Stimulated activated CD4-positive, alpha-beta T cell treated with anti-CD3 and anti-CD28 coated beads, TNF-alpha, amount 100 ng/mL, for 1 hour (primary cell): ENCODE results near the gene OGFR.

Experiments used
- DNase-seq, 3 donors: peaks; one replicate each; pipeline ENCODE4 v3.0.0-alpha.2; 2020; ENCODE audit warnings: low read depth in 3 of 3, low spot score in 1 of 3

OGFR gene

DNA sequence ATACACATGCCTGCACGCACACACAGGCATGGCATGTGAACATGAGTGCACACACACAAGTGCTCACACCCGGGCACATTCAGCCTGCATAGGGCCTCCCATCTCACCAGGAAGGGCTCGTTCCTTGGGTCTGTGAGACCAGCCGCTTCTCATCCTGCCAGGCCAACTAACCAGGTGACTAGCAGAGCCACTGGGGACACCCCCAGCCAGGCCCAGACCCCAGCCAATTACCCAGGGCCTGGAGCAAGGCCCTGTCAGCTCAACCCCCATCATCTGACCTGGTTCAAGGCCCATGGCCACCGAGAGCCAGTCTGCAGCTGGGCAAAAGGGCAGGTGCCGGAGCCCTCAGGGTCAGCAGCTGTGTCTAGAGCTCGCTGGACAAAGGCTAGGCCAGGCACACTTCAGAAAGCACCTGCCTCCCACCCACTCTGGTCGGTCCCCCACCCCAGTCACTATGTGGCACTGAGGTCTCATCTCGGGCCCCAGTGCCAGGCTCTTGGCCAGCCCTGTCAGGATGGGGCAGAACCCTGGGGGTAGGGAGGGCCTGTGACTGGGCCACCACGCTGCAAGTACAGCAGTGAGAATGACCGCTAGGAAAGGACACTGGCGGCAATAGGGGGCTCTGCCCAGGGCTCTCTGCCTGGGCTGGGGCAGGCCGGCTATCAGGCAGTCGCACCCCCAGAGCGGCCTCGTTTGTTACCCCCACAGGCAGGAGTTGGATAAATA, 35.1 kb upstream of the OGFR start:
- no peak for DNase-seq

DNA sequence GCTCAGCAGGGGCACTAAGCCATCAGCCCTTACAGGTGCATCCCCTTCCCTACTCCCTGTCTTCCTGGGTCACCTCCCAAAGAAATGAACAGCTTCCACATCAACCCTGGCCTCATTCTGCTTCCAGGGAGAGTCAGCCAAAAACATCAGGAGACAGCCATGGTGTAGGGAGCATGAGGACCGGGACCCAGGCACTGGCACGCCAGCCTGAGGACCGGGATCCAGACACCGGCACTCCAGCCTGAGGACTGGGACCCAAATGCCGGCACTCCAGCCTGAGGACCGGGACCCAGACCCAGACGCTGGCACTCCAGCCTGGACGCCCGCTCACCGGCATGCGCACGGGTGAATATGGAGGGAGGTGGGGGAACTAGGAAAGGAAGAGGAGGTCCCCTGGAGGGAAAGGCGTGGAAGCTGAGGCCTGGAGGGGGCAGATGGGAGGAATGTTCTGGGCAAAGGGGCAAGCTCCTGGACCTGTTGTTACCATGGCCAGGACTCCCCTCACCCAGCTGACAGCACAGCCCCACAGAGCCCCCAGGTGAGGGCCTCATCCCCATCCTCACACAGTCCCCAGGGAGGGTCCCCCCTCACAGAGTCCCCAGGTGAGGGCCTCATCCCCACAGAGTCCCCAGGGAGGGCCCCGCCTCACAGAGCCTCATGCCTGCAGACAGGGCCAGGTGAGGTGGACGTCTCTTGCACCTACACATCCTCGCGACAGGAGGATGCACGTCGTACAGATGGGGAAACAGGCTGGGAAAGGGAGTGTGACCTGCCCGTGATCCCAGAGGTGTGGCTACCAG, 34.3 kb upstream of the OGFR start:
- no peak for DNase-seq

DNA sequence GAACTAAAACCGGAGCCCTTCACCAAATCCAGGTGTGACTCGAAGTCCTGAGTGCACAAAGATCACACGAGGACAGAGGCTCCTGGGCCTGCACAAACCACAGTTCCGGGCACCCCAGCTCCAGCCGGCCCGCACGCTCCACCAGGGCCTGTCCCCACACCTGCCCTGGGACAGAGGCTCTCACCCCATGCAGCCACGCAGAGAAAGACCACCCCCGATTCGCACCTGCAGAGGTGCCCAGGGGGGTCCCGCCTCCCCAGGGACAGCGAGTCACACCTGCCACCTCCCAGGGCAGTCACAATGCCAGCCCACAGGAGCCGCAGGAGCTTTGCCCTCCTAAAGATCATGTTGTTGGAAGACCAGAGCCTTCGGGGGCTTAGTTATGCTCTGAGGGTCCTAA, 33.7 kb upstream of the OGFR start:
- DNase-seq = no peak

DNA sequence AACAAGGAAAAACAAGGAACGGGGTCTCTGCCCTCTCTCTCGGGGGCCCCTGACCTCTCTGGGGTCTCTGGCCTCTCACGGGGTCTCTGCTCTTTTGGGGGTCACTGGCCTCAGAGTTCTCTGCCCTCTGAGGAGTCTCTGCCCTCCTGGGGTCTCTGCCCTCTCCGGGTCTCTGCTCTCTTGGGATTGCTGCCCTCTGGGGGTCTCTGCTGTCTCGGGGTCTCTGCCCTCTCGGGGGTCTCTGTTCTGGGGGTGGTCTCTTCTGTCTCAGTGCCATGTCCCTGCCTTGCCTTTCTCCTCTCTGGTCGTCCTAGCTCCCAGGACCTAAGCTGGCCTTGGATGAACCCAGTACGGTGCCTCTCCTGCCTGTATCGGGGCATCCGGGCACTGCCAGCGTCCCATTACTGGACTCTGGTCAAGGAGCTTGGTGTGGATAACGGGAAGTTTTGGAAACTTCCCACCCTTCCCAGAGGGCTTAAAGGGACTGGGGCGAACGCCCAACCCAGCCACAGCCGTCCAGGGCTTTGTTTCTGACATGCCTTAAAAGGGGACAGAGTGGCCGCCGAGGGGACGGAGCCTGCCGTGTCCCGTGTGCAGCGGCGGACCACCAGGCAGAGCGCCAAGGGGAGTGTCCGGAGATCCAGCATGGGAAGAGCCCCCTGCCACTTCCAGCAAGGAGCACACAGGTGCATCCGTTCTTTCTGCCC, 33.1 kb upstream of the OGFR start:
- no peak for DNase-seq

DNA sequence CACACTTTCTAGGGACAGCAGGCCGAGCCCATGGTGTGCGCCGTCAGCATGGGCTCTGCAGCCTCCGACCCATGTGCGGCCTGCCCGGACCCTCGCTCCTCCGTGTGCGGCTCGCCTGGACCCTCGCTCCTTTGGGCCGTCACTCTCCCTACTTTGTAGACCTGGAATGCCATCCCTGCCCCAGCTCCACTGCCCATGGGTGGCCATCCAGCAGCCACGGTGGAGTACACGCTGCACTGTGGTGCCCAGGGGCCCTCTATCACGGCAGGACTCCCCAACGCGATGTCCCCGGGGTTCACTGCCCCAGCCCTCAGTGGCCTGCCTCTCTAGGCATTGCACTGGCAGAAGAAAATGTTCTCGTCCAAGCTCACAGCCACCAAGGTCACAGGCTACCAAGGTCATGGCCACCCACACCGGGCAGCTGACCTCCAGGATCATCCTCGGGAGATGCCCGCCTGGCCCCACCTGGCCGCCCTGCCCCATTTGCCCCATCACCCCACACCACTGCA, 32.5 kb upstream of the OGFR start:
- DNase-seq = no peak

DNA sequence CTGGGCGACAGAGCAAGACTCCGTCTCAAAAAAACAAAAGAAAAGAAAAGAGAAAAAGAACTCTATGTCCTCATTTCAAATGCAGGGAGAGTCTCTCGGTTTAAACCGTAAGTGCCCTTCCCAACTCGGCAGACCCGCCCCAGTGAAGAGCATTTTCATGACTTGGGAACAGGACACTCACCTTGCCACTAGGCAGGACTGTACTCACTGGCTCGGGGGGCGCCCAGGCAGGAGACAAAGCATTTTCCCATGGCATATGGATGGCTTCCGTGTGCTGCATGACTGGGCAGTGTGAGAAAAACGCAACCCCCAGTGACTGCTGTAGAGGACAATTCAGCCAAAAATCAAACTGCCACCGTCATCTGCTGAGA, 32.0 kb upstream of the OGFR start:
- DNase-seq = no peak

DNA sequence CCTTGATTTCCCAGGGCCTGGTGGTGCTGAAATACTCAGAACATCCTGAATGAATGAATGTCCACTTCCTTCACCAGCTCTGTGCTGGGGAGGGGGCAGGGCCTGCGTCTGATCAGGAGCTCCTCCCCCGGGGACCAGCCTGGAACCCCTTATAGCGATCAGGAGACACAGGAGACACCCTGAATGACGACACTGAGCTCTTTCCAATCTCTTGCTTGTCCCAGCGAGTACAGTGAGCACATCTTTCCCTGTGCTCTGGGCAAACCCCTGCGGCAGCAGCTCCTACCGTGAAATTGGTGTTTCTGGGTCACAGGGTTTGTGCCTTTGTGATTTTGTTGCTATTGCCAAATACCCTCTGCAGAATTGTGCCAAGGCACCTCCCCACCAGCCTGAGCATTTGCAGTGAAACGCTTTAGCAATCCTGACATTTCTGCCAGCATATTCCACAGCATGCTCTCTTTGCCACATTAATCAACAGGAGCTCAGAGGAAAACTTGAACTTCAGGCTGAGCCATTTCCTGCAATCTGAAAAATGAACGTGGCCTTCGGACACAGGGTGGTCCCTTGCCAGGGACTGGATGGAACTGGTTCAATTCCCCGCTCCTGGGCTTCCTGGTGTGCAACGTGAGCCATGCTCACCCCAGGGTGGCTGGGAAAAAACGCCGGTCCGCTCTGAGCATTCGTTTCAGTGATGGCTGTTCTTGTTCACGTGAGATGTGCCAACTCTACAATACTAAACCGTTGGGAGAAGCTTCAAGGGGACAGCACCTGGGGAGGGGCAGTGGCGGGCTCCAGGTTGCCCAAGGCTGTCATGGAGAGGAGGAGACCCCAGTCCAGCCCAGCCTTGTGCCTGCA, 31.4 kb upstream of the OGFR start:
- DNase-seq = no peak

DNA sequence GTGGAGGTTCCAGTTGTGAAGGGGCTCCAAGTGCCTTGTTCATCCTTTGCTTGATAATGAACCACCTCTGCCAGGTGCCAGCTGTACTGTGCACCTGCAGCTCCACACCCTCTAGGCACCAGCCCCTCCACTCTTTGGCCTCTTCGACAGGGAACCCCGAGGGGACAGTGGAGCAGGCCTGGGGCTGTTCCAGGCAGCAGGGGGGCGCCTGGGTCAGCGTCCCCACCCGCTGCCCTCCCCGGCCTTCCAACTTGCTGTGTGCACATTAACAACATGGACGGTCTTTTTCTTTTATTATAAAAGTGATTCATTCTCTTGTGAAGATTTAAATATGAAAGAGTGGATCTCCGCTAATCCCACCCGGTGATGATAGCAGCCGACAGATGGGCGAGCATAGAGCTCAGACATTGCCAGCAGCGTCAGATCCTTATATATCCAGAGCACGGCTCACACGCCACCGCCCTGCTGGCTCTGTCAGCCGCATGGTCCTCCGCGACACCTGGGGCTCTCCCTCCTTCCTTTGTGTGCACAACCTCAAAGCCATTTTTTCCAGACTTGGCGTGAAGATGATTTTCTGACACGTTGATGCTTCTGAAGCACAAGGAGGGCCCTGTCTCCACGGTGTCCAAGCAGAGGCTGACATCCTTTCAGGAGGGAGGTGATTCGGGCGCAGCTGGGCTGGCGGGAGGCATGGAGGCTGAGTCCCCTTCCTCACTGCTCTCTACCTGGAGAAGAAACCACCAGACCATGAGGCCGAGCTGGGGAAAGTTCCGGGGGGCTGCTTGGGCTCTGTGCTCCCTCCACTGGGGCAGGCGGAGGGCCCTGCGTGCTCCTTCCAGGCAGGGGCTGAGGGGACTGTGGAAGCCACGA, 30.6 kb upstream of the OGFR start:
- no peak for DNase-seq

DNA sequence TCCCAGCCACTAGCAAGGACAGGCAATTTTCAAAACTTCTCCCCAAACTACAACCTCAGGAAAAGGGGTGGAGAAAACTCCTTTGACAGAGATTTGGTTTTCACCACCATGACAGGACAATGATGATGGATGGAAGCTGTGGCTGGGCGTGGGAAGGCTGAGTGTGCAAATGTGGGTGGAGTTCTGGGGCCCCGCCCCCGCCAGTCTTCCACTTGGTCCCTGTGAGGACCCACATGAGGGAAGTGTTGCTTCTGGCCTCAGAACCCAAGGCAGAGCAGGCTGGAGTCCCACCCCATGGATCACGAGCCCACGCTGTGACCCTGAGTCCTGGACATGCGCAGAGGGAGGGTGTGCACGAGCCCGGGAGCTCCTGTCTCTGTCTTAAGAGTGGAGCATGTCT, 29.9 kb upstream of the OGFR start:
- no peak for DNase-seq

DNA sequence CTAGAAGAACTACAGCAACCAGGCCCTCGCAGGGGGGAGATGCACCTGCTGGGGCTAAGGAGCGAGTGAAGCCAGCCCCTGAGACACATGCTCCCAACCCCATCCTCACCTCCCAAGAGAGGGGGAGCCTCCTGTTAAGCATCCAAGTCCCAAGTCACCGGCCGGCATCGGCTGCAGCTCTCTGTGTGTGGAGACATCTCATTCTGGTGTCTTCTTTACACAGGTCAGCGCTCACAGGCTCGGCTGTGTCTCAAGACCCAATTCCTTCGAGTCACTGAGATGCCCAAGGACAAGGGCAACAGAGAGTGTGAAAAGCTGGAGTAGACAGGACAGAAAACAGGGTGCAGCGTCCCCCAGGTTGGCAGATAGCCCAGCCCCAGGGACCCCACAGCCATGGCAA, 29.4 kb upstream of the OGFR start:
- no peak for DNase-seq

DNA sequence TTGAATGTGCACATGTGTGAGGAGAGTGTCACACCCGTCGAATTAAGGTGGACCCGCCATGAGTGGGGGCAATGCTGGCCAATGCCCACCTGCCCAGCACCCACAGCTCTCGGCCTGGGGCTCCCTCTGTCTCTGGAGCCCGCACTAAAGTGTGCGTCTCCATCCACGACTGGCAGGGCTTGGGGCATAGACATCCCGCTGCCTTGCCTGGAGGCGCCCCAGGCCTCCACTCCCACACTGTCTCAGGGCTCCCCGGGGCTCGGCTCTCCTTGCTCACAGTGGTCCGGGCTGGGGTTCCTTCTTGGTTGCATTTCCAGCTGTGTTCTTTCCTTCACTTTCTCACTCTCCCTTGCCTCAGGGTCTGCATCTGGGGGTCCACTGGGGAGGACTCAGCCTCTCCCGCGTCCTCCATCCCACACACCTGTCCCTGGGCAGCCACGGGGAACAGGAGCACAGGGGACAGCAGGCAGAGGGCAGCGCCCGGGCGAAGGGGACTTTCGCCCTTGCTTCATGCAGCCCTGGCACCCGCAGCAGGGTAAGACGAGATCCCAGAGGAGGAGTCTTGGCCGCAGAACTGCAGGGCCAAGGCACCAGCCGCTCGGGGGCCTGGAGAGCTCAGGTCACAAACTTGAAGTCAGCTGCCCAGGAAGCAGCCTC, 28.5 kb upstream of the OGFR start:
- no peak for DNase-seq

DNA sequence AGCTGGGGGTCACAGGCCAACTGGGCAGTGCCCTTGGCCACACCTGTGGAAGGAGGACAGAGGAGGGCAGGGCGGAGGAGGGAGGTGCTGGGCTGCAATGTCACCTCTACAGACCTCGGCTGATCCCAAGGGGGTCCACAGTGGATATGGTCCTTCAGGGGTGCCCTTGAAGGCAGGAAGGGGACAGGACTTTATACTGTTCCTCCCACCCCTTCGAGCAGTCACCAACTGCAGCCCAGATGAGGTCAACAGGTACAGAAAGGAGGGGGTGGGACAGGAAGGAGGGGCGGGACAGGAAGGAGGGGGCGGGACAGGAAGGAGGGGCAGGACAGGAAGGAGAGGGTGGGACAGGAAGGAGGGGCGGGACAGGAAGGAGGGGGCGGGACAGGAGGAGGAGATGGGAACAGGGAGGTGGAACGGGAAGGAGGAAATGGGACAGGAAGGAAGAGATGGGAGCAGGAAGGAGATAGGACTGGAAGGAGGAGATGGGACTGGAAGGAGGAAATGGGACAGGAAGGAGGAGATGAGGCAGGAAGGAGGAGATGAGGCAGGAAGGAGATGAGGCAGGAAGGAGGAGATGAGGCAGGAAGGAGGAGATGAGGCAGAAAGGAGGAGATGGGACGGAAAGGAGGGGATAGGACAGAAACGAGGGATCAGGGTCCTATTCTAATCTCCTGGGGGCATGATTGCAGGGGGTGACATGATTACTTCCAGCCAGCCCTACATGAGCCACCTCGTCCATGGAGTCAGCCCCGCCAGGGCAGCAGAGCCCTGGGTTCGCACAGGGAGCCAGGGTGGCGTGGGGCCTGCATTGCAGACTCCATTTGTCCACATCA, 27.7 kb upstream of the OGFR start:
- peak in 2 of 3 donors; percentile 24 to 38 for DNase-seq

DNA sequence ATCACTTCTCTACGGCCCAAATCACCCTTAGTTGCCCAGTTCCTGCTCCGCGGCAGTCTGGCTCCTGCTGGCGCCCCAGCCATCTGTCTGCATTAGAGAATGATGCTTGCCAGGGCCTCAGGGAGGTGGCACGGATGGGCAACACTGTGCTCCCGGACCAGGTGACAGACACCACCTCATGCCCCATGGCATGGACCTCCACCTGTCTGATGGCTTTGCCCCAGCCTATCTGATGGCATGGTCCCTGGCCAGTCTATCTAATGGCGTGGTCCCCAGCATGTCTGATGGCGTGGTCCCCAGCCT, 27.2 kb upstream of the OGFR start:
- DNase-seq = no peak

DNA sequence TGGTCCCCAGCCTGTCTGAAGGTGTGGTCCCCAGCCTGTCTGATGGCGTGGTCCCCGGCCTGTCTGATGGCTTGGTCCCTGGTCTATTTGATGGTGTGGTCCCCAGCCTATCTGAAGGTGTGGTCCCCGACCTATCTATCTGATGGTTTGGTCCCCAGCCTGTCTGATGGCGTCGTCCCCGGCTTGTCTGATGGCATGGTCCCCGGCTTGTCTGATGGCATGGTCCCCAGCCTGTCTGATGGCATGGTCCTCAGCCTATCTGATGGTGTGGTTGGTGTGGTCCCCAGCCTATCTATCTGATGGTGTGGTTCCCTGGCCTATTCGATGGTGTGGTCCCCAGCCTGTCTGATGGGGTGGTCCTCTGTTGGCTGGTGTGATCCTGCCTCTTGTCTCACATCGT, 26.6 kb upstream of the OGFR start:
- no peak for DNase-seq

DNA sequence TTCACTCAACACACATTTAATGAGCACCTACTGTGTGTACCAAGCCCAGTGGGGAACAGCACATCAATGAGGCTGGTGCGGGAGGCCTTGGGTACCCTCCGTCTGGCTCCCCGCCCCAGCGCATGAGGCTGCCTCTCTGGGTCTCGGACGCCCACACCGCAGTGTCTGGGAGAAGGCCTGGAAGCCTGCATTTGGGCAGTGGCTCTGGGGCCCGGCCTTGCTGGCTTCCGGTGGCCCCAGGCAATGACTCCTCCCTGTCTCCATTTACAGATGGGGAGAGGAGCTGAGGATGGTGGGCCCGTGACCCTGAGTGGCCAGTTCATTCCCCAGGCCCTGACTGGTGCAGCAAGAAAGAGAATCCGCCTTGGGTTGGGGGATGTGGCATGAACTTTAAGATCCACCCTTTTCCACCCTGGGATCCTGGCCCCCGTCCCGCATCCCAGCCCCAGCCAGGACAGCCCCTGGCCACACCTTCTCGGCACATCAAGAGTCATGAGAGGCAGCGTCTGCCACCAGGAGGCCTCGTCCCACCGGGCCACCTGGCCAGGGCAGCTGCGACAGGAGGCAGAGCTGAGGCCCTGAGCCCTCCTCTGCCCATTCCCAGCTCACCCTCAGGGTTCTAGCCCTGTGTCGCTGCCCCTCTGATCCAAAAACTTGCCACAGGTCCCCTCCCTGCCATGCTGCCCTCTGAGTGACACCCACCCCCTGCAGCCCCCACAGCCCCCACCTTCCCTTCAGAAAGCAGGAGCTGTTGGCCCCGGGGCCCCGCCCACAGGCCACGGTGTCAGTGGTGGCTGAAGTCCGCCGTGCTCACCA, 25.8 kb upstream of the OGFR start:
- no peak for DNase-seq

DNA sequence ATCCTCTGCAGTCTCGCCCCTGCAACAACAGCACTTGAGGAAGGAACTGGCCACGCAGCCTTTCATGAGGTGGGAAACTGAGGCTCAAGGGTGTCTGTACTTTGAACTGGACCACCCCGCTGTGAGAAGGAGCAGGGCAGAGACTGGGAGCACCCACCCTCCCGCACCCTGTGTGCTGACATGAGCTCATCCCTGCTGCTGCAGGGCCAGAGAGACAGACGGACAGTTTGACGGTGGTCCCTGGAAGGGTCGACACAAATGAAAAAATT, 25.3 kb upstream of the OGFR start:
- DNase-seq = no peak

DNA sequence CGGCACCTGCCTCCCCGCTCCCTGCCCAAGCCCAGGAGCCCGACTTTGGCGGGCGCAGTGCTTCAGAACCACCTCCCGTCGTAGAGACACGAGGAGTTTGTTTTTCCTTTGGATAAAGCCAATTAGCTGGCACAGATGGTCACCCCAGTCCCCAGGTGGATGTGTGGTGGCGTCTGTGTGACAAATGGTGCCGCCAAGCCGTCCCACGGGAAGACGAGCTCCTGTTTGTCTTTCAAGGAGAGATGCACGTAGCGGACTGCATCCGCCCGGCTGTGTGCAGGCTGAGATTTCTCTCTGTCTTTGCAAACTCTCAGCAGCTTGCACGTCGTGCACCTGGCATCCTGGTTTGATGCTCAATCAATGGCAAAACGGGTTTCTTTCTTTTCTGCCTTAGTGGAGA, 24.4 kb upstream of the OGFR start:
- no peak for DNase-seq

DNA sequence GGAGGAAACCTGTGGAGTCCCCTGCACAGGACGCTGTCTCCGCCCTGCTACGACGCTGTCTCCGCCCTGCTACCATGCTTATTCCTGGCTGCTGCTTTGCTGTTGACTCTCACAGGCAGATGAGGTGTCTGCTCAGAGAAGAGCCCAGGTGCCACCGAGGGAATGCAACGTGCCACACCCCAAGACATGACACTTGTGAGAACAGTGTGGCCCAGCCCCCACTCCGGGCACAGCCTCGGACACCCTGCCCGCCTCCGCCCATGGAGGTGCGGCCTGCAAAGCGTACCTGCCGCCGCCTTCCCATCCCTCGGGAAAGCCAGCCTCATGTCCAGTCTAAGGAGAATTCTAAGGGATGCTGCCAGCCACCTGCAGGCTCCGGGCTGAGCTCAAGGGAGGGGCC, 23.9 kb upstream of the OGFR start:
- no peak for DNase-seq
